Ishikawa (cell line): ENCODE data around the gene ANKFN1.

ENCODE experiments used
- CEBPB ChIP-seq: IDR thresholded peaks from 2 replicates; pipeline ENCODE4 v1.6.1; 2012
- CREB1 ChIP-seq: IDR thresholded peaks from 2 replicates; pipeline ENCODE4 v1.6.1; 2012; ENCODE audit warnings: low read depth
- EGR1 ChIP-seq: IDR thresholded peaks from 2 replicates; pipeline ENCODE4 v1.6.1; 2012
- EP300 ChIP-seq: IDR thresholded peaks from 2 replicates; pipeline ENCODE4 v1.6.1; 2012; ENCODE audit warnings: borderline replicate concordance
- FOXM1 ChIP-seq: IDR thresholded peaks from 2 replicates; pipeline ENCODE4 v1.6.1; 2012; ENCODE audit warnings: low read depth, borderline replicate concordance
- MAX ChIP-seq: IDR thresholded peaks from 2 replicates; pipeline ENCODE4 v1.6.1; 2012
- NFIC ChIP-seq: IDR thresholded peaks from 2 replicates; pipeline ENCODE4 v1.6.1; 2012
- RAD21 ChIP-seq: IDR thresholded peaks from 2 replicates; pipeline ENCODE4 v1.6.1; 2012; ENCODE audit warnings: low read depth
- REST ChIP-seq: IDR thresholded peaks from 2 replicates; pipeline ENCODE4 v1.6.1; 2012; ENCODE audit warnings: low read depth, mild to moderate bottlenecking
- TAF1 ChIP-seq: IDR thresholded peaks from 2 replicates; pipeline ENCODE4 v1.6.1; 2012; ENCODE audit warnings: low read depth, mild to moderate bottlenecking
- TCF12 ChIP-seq: IDR thresholded peaks from 2 replicates; pipeline ENCODE4 v1.6.1; 2012; ENCODE audit warnings: low read depth
- TEAD4 ChIP-seq: IDR thresholded peaks from 2 replicates; pipeline ENCODE4 v1.6.1; 2012
- USF1 ChIP-seq: IDR thresholded peaks from 2 replicates; pipeline ENCODE4 v1.6.1; 2012
- YY1 ChIP-seq: IDR thresholded peaks from 2 replicates; pipeline ENCODE4 v1.6.1; 2012; ENCODE audit warnings: low read depth
- ZBTB7A ChIP-seq: IDR thresholded peaks from 2 replicates; pipeline ENCODE4 v1.6.1; 2012; ENCODE audit warnings: low read depth

The ANKFN1 gene

GRCh38 chr17:56475116-56475515 lies 321.8 kb downstream of the ANKFN1 start:
- TF ChIP-seq TEAD4: no peak
- no peak for TF ChIP-seq NFIC
- TF ChIP-seq TCF12: no peak
- no peak for TF ChIP-seq ZBTB7A

- TF ChIP-seq RAD21 (peak; percentile 41), YY1 (no peak)
Measured at GRCh38 chr17:56478836-56479447, 325.7 kb downstream of the ANKFN1 start.

GRCh38 chr17:56480501-56480900 lies 327.2 kb downstream of the ANKFN1 start:
- no peak for TF ChIP-seq TCF12
- TF ChIP-seq USF1: no peak
- TF ChIP-seq NFIC: no peak
- TF ChIP-seq MAX: no peak
- TF ChIP-seq FOXM1: no peak
- TF ChIP-seq RAD21: no peak
- no peak for TF ChIP-seq CEBPB
- no peak for TF ChIP-seq EP300
- TF ChIP-seq TEAD4: no peak
- no peak for TF ChIP-seq YY1
- no peak for TF ChIP-seq TAF1
- TF ChIP-seq ZBTB7A: no peak
- no peak for TF ChIP-seq CREB1
- no peak for TF ChIP-seq EGR1
- TF ChIP-seq REST: no peak

GRCh38 chr17:56481659-56482058 lies 328.4 kb downstream of the ANKFN1 start:
- TF ChIP-seq TCF12 (no peak), ZBTB7A (no peak), TAF1 (no peak), FOXM1 (no peak), NFIC (no peak), YY1 (no peak), CEBPB (no peak), RAD21 (no peak), MAX (no peak), TEAD4 (no peak), EGR1 (no peak), USF1 (no peak), EP300 (no peak), REST (no peak), CREB1 (no peak)

GRCh38 chr17:56482229-56482628 lies 329.0 kb downstream of the ANKFN1 start:
- no peak for TF ChIP-seq REST
